GM12878 (cell line): ENCODE results near the gene GLG1. TPM values are rescaled to one million over a fixed set of nuclear protein-coding genes. Genes with fewer than 3 reads are reported as not detected.

Source experiments
- ATAC-seq: fragments of 200-7000 bp; cut with Tn5 transposase; 3 replicates; pipeline ENCODE4 v1.9.1; 2020; ENCODE audit warnings: mild to moderate bottlenecking, moderate library complexity
- BruUV-seq: library from RNA; stranded (reverse); fragments of 400-500 nt; replicated peaks from 2 replicates; lab custom pipeline; 2021; lab: Mats Ljungman, UMichigan
- CTCF ChIA-PET: fragments of 300-600 bp; sonication (Branson Sonifier 250); formaldehyde crosslinking; extraction: SDS; loops from one replicate; lab custom pipeline; 2021; ENCODE audit warnings: inconsistent platforms; lab: Yijun Ruan, JAX
- POLR2A ChIA-PET: fragments of 350-600 bp; formaldehyde crosslinking; extraction: SDS; loops from one replicate; lab custom pipeline; 2021; ENCODE audit warnings: inconsistent platforms; lab: Charles Lee
- RAD21 ChIA-PET: fragments of 300-600 bp; sonication (Branson Sonifier 250); formaldehyde crosslinking; loops from one replicate; lab custom pipeline; 2023; ENCODE audit warnings: antibody characterized with exemption; ENCODE audit not compliant: unreplicated experiment; lab: Charles Lee
- SMC1A ChIA-PET: fragments of 300-600 bp; sonication (Branson Sonifier 250); formaldehyde crosslinking; loops from one replicate; lab custom pipeline; 2023; ENCODE audit not compliant: unreplicated experiment, uncharacterized antibody; lab: Charles Lee
- DNase-seq: peaks from one replicate; pipeline ENCODE4 v3.0.0-alpha.2; 2011; ENCODE audit warnings: low read depth, low spot score
- FAIRE-seq: peaks from 3 replicates; lab custom pipeline; 2011; peaks lifted over from hg19 to GRCh38; lab: Jason Lieb, UNC
- H2AFZ ChIP-seq: 2 replicates; pipeline ENCODE4 v1.6.0; 2011; ENCODE audit warnings: low read depth, low read length, control low read depth; ENCODE audit not compliant: control insufficient read depth
- H3K27ac ChIP-seq: 2 replicates; pipeline ENCODE4 v1.5.1; 2011; ENCODE audit warnings: control low read depth; ENCODE audit not compliant: control insufficient read depth, insufficient read depth
- H3K27me3 ChIP-seq, 2 experiments: replicated peaks in 1 of 2; 2 replicates each; pipeline versions ENCODE4 v1.6.0 to v1.6.1; 2011; ENCODE audit warnings: low read length in 1 of 2; ENCODE audit not compliant: control insufficient read depth in 2 of 2, insufficient read depth in 2 of 2
- H3K36me3 ChIP-seq, 2 experiments: 2 replicates each; pipeline ENCODE4 v1.5.1; 2011; ENCODE audit warnings: low read length in 1 of 2; ENCODE audit not compliant: control insufficient read depth in 2 of 2, insufficient read depth in 2 of 2
- H3K4me1 ChIP-seq: 2 replicates; pipeline ENCODE4 v1.6.1; 2011; ENCODE audit warnings: mild to moderate bottlenecking, low read length, moderate library complexity, mixed read lengths; ENCODE audit not compliant: control insufficient read depth, insufficient read depth
- H3K4me2 ChIP-seq: 2 replicates; pipeline ENCODE4 v1.6.0; 2011; ENCODE audit warnings: control low read depth; ENCODE audit not compliant: control insufficient read depth, insufficient read depth
- H3K4me3 ChIP-seq: fragments of 200-600 bp; sonication (generic); 2 replicates; pipeline ENCODE4 v1.5.1; 2016
- H3K79me2 ChIP-seq: 2 replicates; pipeline ENCODE4 v1.6.0; 2011; ENCODE audit warnings: low read length; ENCODE audit not compliant: control insufficient read depth, insufficient read depth
- H3K9ac ChIP-seq: 2 replicates; pipeline ENCODE4 v1.8.0; 2011; ENCODE audit warnings: low read length, control low read depth, mixed read lengths; ENCODE audit not compliant: control insufficient read depth, insufficient read depth
- H3K9me3 ChIP-seq: replicated peaks from 3 replicates; pipeline ENCODE4 v1.5.1; 2011; ENCODE audit warnings: mild to moderate bottlenecking, low read length; ENCODE audit not compliant: control insufficient read depth, insufficient read depth
- H4K20me1 ChIP-seq: 2 replicates; pipeline ENCODE4 v1.6.0; 2011; ENCODE audit not compliant: control insufficient read depth, insufficient read depth
- BCL3 ChIP-seq: IDR thresholded peaks from 2 replicates; pipeline ENCODE4 v1.6.1; 2011; ENCODE audit warnings: borderline replicate concordance, low read depth, mild to moderate bottlenecking, moderate library complexity, low read length; ENCODE audit not compliant: insufficient read depth, poor library complexity, severe bottlenecking
- BRCA1 ChIP-seq: IDR thresholded peaks from 2 replicates; pipeline ENCODE4 v1.6.1; 2011; ENCODE audit warnings: low read depth, low read length, improper control_type of control experiment
- DPF2 ChIP-seq: fragments of 450-650 bp; IDR thresholded peaks from 2 replicates; pipeline ENCODE4 v1.6.1; 2017; ENCODE audit warnings: mild to moderate bottlenecking
- E2F8 ChIP-seq: fragments of 450-650 bp; IDR thresholded peaks from 2 replicates; pipeline ENCODE4 v1.6.1; 2018; ENCODE audit warnings: mild to moderate bottlenecking, low read depth, moderate library complexity; ENCODE audit not compliant: partially characterized antibody
- EZH2 ChIP-seq: IDR thresholded peaks from 2 replicates; pipeline ENCODE4 v1.6.1; 2012; ENCODE audit warnings: low read depth, mild to moderate bottlenecking, control low read depth, inconsistent platforms, low read length, borderline replicate concordance; ENCODE audit not compliant: control insufficient read depth
- GABPA ChIP-seq: IDR thresholded peaks from 2 replicates; pipeline ENCODE4 v1.6.1; 2014; ENCODE audit warnings: antibody characterized with exemption, low read depth, mild to moderate bottlenecking, inconsistent platforms
- GATAD2B ChIP-seq: fragments of 450-650 bp; conservative IDR thresholded peaks from 2 replicates; pipeline ENCODE4 v1.6.1; 2017; ENCODE audit warnings: low read depth, mild to moderate bottlenecking, moderate library complexity
- IRF4 ChIP-seq: IDR thresholded peaks from 2 replicates; pipeline ENCODE4 v1.6.1; 2011; ENCODE audit warnings: low read depth, low read length
- JUNB ChIP-seq: IDR thresholded peaks from 2 replicates; pipeline ENCODE4 v1.6.1; 2016; ENCODE audit warnings: antibody characterized with exemption, mild to moderate bottlenecking
- MTA3 ChIP-seq: IDR thresholded peaks from 2 replicates; pipeline ENCODE4 v1.6.1; 2012; ENCODE audit warnings: low read length, inconsistent platforms, borderline replicate concordance
- NR2C2 ChIP-seq: IDR thresholded peaks from 2 replicates; pipeline ENCODE4 v1.6.1; 2011; ENCODE audit warnings: borderline replicate concordance, low read depth; ENCODE audit not compliant: control insufficient read depth, insufficient read length
- RFX5 ChIP-seq: IDR thresholded peaks from 2 replicates; pipeline ENCODE4 v1.6.1; 2011; ENCODE audit warnings: low read depth, low read length, improper control_type of control experiment
- ZBED1 ChIP-seq: IDR thresholded peaks from 2 replicates; pipeline ENCODE4 v1.6.1; 2016; ENCODE audit warnings: borderline replicate concordance
- WGBS: methylation state at CpG from one replicate; pipeline ENCODE4 v1.1.6; 2016; ENCODE audit warnings: low lambda C conversion rate; ENCODE audit not compliant: insufficient replicate concordance, insufficient coverage; ENCODE audit errors: missing lambda C conversion rate; 5-methylcytosine and 5-hydroxymethylcytosine counted together
- in situ Hi-C: fragments of 300-500 bp; cut with MboI; formaldehyde crosslinking; loops from 9 replicates; pipeline ENCODE4 v1.14.3; 2018; ENCODE audit warnings: mixed read lengths
- intact Hi-C: fragments of 100-400 bp; cut with micrococcal nuclease; formaldehyde crosslinking; loops from one replicate; pipeline ENCODE4 v1.14.2; 2022; ENCODE audit not compliant: unreplicated experiment
- polyA plus RNA-seq, 11 experiments: library from polyadenylated mRNA; depleted of rRNA in 4 of 11; unstranded in 6 of 11; stranded (reverse) in 5 of 11; fragments of >200 nt; fragmentation: Nextera tagmentation in 4 of 11; fragmentation: Illumina TruSeq in 1 of 11; extraction: Ambion mirVana in 4 of 11; extraction: Trizol in 1 of 11; gene quantifications; 1 replicate in 1 of 11; 2 replicates in 10 of 11; pipeline versions ENCODE4 v1.2.1 to v1.2.3, GENCODE V29; 2011 to 2016; ENCODE audit warnings: inconsistent platforms in 2 of 11, missing spikeins in 2 of 11, low read depth in 1 of 11
- total RNA-seq, 4 experiments: library from RNA; depleted of rRNA in 3 of 4; stranded (reverse); fragments of >200 nt in 3 of 4; fragmentation: Illumina TruSeq in 1 of 4; extraction: Trizol in 1 of 4; gene quantifications; 2 replicates each; pipeline versions ENCODE4 v1.2.1 to v1.2.3, GENCODE V29; 2013 to 2021

Gene GLG1
- total and polyA plus RNA-seq, 10 of the 15 experiments (the other 5 are each of a cell fraction or from before 2014, with no cell fraction given): 7.6 to 49.4 (median 28.2) TPM

- no peak for TF ChIP-seq GABPA
- TF ChIP-seq EZH2: no peak
- TF ChIP-seq DPF2: no peak
- TF ChIP-seq ZBED1: no peak
- no peak for TF ChIP-seq MTA3
These were observed 126.5 kb downstream of the GLG1 start (continued) for GRCh38 chr16:74480150-74481029.

GRCh38 chr16:74477226-74477625, 129.7 kb downstream of the GLG1 start:
- WGBS: 98% methylated on average over 4 of the region's 4 CpGs
- Histone ChIP-seq H3K36me3 (peaks cover 7 to 30% of the 10 kb centered on the region in 2 experiments; a peak in 3 of 4 replicates), H2AFZ (no peak overlapping the region), H3K79me2 (no peaks in the 10 kb centered on the region), H3K27me3 (no peaks in the 10 kb centered on the region), H4K20me1 (no peaks in the 10 kb centered on the region), H3K4me1 (no peaks in the 10 kb centered on the region), H3K4me3 (no peak overlapping the region), H3K4me2 (no peak overlapping the region), H3K9me3 (no peaks in the 10 kb centered on the region), H3K9ac (no peak overlapping the region), H3K27ac (no peak overlapping the region)
- CTCF ChIA-PET: interaction anchor here (0.6 to 1.2 kb wide), 2 partner anchors 41 to 160 kb away, joined by 3 read pairs; no protein-coding TSS in a partner anchor
- intact Hi-C loops (no loop called here), in situ Hi-C loops (no loop called here)
- no peak for FAIRE-seq
- RAD21 ChIA-PET: no interaction called here
- TF ChIP-seq IRF4: no peak
- TF ChIP-seq GATAD2B: no peak
- no peak for TF ChIP-seq BRCA1
- TF ChIP-seq RFX5: no peak
- TF ChIP-seq E2F8: no peak
- TF ChIP-seq NR2C2: no peak
- TF ChIP-seq JUNB: no peak
- TF ChIP-seq BCL3: no peak
- SMC1A ChIA-PET: no interaction called here
- POLR2A ChIA-PET: no interaction called here
- no peak for ATAC-seq
- DNase-seq: no peak
- BruUV-seq: no TSS peak
